Stimulated activated CD8-positive, alpha-beta memory T cell treated with anti-CD3 and anti-CD28 coated beads, Interleukin-7, amount 100 ng/mL, for 48 hours (primary cell): ENCODE measurements around the gene CDHR4.
"Not testable (repeated sequence)": the region's sequence is repeated elsewhere in the genome, so short reads cannot be mapped to it uniquely, and the experiment has no call there.

ENCODE experiments used
- DNase-seq, 2 donors: peaks; one replicate each; pipeline ENCODE4 v3.0.0-alpha.2; 2020; ENCODE audit warnings: low read depth in 1 of 2; ENCODE audit errors: extremely low read depth in 1 of 2

CDHR4 gene, protein sequence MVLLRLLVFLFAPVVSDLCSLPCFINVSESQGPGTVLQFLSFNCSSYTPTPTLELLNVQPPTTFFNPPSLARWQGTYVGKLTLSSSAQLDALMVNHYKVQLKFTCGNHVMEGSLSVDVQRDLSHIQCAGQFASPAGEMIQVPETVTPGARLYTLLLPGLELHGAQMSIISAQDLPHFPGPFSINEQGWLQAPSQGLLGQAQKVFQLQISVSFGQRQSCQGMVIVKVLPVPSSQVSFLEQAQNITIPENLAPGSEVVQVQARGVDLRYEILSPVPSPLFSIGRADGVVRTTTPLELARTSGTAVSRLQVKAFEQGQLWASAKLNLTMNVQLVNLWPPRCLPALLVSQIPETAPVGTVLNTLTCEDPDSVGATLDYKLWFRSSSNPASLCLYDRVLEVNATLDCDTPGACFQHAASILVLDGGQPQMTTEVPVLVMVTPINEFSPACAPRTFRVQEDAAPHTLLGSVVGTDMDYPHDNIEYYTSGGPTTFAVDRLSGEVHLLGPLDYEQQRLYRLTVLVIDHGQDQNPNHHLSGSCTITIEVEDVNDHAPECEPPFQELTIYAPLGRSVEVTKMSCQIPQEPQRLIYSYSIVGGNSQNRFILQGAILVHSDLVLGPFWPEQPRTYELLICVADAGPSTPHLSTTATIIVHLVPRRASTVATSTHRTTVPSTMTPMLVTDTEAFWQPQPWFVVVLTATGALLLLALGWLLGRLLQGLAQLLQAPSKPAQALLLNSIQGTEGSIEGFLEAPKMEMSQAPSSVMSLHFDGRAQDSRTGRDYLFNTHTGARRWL

DNA sequence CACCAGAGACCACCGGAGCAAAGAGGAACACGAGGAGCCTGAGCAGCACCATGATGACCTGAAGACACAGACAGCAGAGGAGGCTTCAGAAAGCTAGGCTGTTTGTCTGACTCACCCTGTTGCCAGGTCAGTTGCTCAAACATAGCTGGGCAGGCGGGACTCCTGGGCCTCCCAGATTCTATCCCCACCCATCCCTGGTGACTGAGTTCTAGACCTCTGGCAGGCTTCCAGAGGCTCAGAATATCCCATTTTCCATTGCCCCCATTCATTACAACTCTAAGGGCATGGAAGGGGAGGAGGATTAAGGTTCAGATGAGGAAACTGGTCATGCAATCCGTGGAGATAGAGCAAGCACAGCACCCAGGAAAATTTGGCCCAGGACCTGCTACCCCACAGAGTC is at the start of gene CDHR4:
Gene CDHR4 (minus strand): TSS at position 113 of the 400 bp plus-strand sequence. CDS start 61 bp downstream, at position 52.
- no peak for DNase-seq

DNA sequence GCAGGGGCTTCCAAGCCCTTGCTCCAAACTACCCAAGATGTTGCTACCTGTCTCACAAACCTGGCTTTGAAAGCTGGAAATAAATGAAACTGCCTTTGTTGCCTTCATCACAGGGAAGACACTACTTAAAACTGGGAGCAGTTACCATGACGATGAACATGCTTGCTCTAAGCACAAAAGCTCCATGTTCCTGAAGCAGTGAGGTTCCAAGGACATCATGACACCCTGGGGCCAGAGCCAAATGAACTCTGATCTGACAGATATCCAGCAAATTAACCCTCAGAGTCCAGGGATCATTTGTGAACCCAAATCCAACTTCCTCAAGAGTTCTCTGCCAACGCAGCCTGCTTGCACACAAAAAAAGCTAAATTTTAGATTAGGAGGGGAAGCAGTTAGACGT is 46.0 kb upstream of the CDHR4 start:
- DNase-seq, result no peak

DNA sequence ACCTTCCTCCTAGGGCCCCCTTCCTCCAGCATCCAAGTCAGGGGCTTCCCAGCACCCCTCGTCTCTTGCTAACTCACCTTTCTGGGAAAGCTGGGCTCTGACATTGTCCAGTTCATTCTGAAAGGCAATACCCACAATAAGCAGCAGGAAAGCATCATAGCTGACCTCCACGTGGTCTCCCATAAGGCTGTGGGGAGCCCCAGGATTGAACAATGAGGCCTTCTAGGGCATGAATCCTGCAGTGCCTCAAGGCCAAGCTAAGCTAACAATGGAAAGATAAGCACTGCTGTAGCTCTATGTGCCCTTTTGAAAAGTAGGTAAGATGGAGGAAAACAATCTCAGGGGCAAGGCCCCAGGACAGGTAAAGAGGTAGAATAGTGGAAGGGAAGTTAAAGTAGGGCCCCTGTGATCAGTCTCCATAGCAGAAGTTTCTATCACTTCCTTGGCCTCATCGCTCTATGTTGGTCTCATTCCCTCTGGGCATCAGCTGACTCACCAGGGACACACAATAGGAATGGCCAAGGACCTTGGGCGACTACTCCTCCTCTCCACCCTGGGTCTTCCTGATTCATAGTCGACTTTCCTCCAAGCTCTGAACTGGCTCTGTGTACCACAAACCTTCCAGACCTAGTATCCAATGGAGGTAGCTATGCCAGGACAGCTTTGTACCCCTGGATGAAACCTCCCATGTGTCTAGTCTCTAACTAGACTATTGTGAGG is 45.0 kb upstream of the CDHR4 start:
- DNase-seq, result no peak

DNA sequence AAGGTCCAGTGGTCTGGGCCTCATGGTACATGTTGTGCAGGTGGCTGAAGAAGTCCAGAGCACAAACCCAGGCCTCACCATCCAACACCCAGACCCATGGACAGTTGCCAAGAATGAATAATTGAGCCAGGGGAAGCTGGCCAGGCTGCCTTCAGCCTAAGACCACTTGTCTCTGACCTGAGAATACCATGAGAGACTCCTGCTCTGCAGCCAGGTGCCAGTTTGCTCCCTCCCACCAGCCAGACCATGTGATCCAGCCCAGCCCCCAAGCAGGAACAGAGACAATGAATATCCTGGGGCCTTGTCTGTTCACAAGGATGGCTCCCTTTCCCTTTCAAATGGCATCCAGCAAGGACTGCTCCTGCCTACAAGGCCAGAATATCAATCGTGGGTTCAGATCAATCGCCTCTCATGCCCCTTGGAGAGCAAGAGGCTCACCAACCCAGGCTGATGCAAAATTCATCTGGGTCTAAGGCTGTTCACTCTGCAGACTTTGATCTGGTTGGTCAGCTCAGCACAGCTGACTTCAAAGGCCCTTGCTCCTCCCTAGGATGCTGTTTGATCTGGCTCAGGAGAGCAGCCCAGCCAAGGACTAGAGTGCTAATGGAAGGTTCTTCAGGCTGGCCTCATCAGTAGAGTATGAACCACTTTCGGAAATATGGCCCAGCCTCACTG is 43.3 kb upstream of the CDHR4 start:
- no peak for DNase-seq

DNA sequence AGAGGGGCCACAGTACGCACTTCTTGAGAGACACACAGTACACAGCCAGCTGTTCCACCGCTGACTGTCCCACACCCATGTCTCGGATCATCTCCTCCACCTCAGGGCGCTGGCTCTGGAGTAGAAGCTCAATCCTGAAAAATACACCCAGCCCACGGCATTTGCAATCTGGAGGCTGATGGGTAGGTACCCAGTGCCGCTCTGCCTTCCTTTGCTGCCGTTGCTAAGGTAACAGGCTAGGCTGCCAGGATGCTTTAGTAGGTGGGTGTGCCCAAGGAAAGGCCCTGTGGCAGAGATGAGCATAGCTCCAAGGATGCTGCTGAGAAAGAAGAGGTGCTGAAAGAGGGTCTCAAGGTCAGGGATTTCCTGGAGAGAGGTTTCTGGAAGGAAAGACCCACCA is 42.1 kb upstream of the CDHR4 start:
- no peak for DNase-seq

DNA sequence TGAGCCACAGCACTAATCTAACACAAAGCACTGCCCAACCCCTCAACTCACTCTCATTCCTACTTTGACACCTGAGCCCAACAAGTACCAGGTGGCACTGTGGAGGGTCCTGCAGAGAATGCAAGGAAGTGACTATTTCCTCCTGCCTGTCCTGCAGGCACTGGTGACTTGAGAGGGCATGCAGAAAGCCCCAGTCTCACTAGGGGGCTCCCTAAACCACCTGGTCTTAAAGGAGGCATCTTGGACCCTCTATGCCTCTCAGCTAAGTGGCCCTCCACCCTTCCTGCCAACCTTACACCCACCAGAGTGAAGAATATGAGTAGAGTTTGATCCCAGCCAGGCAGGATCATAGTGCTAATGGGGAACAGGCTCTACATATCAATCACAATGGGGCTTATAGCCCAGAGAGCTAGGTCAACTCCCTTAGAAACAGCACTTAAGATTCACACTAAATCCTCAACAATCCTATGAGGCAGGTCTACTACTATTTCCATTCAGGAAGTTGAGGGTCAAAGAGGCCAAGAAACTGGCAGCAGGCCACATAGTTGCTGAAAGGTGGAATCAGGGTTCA is 41.5 kb upstream of the CDHR4 start:
- DNase-seq, result no peak

DNA sequence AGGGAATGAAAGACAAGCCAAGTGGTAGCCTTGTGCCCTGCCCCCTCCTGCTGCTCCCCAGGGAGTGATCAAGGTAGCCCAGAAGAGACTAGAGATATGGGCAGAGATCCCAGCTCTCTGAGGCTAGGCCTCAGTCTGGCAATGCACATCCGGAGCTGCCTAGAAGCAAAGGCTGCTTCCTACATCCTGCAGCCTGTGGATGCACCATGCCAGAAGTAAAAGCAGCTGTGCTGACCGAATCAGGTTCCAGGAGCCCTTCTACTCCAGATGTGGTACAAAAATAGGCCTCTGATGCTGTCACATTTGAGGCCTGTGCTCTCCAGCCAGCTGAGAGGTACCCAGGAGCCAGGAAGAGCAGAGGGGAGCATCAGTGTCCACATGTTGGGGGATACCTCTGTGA is 40.7 kb upstream of the CDHR4 start:
- DNase-seq, result no peak

DNA sequence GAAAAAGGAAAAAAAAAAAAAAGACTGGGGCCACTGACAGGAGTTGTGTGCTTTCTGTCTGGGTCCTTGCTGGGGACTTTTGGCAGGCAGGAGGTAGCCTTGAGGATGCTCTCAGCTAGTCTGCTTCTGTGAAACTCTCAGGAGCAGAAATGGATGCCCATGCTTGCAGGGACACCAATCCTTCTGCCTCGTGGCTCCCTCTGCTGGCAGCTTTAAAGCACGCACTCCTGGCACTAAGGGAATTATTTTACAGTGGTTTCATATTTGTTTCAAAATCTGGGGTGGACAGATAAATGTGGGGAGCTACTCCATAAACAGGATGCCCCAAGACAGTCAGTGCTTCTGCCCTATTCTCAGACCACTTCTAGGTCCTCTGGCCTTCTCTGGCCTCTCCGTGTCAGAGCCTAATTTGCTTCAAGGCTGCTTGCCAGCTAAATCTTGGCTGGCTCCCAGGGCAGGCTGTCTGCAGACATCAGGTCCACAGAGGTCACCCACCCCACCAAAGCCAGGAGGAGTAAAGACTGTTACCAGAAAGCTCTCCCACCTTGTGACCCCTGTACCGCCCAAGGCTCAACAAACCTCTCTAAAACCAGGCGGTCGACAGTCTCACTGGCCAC is 39.6 kb upstream of the CDHR4 start:
- peak; percentile 33 to 60 for DNase-seq

DNA sequence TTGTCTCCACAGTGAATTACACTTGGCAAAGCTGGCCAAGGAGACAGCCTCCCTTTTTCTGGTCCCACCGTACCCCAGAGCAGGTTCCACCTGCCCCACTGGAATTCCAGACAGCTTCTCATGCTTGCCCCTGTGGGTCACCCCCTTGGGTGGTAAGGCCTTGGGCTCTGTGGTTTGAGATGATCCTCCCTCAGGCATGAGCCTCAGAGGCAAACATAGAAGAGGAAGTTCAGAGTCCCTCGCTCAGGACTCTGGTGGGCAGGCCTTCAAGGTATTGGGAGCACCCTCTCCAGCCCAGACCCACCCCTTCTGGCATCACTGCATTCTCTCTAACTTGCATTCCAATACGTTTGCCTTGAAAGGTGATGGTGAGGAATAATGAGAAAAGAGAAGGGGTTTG is 31.7 kb upstream of the CDHR4 start:
- DNase-seq, result no peak

DNA sequence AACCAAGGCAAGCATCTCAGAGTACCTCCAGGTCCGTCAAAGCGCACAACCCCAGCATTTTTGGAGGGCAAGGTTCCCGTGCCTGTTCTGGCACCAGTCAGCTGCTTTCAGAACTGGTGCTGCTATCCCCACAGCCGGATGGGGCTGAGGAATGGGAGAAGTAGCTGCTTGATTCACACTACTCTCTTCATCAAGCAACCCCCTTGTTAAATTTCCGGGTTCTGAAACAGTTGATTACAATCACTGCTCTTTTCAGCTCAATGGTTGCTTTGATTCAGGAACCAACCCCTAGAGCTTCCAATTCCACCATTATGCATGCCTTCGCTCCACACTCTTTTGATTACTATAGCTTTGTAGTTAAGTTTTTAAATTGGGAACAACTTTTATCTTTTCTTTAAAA is 26.3 kb upstream of the CDHR4 start:
- DNase-seq, result no peak

DNA sequence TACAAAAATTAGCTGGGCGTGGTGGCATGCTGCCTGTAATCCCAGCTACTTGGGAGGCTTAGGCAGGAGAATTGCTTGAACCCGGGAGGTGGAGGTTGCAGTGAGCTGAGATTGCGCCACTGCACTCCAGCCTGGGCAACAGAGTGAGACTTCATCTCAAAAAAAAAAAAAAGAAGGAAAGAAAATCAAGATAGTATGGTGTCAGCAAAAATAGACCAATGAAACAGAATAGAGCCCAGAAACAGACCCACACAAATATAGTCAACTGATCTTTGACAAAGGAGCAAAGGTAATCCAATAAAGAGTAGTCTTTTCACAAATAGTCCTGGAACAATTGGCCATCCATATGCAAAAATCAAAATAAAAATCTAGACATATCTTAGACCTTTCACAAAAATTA is 23.5 kb upstream of the CDHR4 start:
- DNase-seq, result not testable (repeated sequence)

DNA sequence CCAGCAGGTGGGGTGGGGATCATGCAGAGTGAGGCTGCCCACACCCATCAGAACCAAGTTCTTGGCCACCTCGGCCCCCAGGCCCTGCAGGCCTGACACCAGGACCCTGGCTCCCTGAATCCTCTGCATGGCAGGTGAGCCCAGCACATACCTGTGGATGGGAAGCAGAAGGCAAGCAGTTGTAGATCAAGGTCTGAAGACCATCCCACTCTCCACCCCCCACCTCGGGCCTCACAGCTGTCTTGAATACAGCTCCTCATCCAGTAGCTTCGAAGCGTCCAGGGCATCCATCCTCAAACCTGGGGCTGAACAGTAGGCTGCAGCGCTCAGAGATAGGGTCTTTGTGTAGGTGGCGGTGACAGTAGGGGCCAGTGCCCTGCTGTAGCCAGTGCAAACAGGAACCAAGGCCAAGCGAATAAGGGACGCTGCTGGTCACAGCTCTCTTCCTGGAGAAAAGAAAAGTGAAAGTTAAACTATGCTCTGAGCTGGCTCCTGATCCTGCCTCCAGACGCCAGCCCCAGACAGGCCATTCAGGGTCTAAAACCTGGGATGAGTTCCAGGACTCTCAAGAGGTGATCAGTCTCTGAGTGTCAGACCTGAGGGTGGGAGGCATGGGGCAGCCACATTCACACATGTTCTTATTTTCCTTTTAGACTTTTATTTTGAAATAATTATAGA is 14.0 kb upstream of the CDHR4 start, which contains the start of gene UBA7:
Gene UBA7 (minus strand): TSS at position 457 of the 678 bp plus-strand sequence. CDS start 166 bp downstream, at position 291.
- DNase-seq, result no peak

DNA sequence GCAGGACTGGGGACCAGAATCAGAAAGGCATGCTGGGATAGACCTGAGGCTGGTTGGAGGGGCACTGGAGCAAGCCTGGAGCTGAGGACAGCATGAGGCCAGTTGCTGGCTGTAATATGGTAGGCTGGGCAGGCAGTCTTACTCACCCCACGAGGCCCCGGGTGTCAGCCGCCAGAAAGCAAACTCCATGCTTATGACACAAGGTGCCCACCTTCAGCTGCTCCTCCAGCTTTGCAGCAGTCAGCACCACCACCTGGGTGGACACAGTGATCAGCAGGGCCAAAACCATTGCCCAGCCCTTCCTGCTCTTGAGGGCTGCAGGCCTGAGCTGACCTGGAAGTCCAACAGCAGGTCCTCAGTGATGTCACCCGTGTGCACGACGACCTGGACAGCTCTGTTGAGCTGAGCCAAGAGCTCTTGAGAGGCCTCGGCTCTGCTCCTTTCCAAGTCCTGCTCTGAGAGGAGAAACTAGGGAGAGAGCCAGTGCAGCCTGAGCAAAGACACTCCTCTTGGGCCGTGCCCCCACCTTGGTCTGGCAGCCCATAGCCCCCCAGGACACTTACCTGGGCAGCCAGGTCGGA is 13.3 kb upstream of the CDHR4 start:
- DNase-seq, result no peak

DNA sequence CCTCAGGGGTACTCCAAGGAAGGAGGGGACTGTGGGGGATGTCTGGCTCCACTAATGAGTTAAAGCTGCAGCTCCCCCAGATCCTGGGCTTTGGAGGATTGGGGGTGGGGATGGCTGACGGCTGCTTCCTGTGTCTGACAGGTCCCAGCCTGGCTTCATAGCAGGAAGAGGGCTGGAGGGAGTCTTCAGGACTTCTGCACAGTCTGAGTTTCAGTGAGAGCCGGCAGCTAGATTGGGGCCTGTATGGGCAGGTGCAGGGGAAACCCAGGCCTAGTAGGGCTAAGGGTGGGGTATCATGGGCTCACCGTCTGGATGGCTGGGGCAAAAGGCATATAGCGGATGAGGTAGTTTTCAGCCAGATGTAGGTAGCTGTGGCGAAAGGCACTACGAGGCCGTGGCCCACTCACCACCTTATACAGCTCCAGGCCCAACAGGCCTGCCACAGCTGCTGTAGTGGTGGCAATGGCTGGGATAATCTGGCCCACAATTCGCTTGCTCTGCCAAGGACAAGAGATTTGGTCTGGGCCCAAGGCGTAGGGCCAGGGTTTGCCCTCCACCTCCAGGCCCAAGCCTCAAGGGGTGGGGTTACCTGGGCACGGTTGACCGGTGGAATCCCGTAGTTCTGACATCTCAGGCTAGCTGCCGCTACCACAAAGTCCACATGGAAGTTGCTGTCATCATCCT is 7.9 kb upstream of the CDHR4 start:
- no peak for DNase-seq

DNA sequence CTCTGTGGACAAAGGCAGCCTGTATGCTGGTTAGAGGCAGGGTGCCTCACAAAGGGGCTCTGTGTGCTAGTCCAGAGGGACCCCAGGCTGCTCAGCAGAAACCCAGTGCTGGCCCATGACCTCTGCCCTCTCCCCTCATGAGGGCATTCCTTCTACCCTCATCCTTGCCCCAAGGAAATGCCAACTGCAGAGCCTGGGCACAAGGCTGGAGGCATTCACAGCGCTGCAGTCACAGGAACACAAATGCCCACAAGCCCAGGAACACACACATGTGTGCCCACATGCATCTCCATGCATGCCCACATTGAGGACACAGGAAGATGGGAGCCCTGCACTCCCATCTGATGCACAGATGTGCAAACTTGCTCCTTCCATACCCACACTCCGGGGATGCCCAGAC is 7.2 kb upstream of the CDHR4 start:
- no peak for DNase-seq

DNA sequence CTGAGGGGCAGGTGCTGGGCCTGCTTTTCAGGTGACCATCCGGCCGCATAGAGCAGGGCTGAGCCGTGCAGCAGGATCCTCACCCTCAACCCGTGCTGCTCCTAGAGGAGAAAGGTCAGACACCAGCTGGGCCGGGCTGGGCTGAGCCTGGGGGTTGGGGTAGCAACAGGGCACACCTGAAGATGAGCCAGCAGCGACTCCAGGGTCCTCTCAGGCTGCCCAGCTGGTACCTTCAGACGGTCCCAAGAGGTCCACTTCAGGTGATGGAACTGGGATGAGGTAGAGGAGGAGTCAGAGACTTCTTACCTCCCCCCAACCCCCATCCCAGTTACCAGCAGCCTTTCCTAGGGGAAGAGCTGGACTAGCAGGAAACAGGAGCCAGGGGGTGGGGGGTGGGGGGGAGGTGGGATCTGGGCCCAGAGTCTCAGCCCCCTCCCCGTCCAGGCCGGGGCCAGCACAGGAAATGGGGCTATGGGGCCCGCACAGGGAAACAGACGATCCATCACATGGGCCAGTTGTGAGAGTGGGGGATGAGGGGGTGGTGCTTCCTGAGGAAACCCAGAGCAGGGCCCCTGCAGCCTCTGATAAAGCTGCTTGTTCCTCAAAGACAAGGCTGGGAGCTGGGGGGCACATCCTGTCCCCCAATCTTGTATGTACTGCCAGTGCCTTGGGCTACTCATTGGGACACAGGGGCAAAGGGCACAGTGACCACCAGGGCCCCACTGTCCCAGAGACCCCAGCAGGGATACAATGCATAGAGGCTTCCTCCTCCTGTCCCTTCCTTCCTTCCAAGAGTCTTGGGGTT is 6.4 kb upstream of the CDHR4 start:
- no peak for DNase-seq

DNA sequence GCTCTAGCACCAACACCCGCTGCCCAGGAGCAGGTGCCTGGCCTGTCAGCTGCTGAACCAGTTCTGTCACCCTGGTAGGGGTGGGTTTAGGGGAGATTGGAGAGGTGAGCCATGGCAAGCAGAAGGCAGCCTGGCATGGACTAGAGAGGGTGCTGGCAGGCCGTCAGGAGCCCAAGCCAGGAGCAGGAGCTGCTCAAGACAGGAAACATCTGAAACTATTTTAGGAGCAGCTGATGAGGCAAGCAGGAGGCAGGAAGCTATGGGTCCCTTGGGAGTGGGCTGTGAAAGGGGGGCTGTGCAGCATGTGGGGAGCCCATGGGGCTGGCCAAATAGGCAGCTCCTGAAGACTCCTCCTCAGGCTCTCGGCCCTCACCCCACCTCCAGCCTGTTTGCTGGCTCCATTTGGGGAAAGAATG is 5.7 kb upstream of the CDHR4 start:
- no peak for DNase-seq
